Upper lobe of right lung (tissue), 1 donor: Measurements from ENCODE around the gene YY1AP1. TPM values are rescaled to one million over a fixed set of nuclear protein-coding genes. Genes with fewer than 3 reads are reported as not detected.
A peak's percentile ranks its signal among the peaks of the same experiment; 100 is the strongest.
"Not testable (repeated sequence)": the region's sequence is repeated elsewhere in the genome, so short reads cannot be mapped to it uniquely, and the experiment has no call there.

Experiments used
- ATAC-seq: fragments of 200-7000 bp; cut with Tn5 transposase; one replicate; pipeline ENCODE4 v1.9.1; 2020; ENCODE audit warnings: mild to moderate bottlenecking, moderate library complexity
- DNase-seq: peaks from one replicate; pipeline ENCODE4 v3.0.0-alpha.2; 2020
- H3K27ac ChIP-seq: fragments of 200-600 bp; one replicate; pipeline ENCODE4 v1.8.0; 2022
- H3K27me3 ChIP-seq: fragments of 200-600 bp; one replicate; pipeline ENCODE4 v1.8.0; 2022; ENCODE audit warnings: mild to moderate bottlenecking
- H3K36me3 ChIP-seq: fragments of 200-600 bp; one replicate; pipeline ENCODE4 v1.8.0; 2022
- H3K4me1 ChIP-seq: fragments of 200-600 bp; one replicate; pipeline ENCODE4 v1.8.0; 2022
- H3K4me3 ChIP-seq: fragments of 200-600 bp; one replicate; pipeline ENCODE4 v1.8.0; 2022; ENCODE audit warnings: mild to moderate bottlenecking
- H3K9me3 ChIP-seq: fragments of 200-600 bp; one replicate; pipeline ENCODE4 v1.8.0; 2022
- CTCF ChIP-seq: fragments of 200-600 bp; IDR thresholded peaks from one replicate; pipeline ENCODE4 v1.8.0; 2022; ENCODE audit warnings: antibody characterized with exemption
- intact Hi-C: fragments of 100-400 bp; cut with DNase I; formaldehyde crosslinking; loops from one replicate; pipeline ENCODE4 v1.11.0; 2022
- total RNA-seq: library from RNA; stranded (reverse); fragmentation: NEBNext Ultra II Directional; extraction: Animal tissue kit (Norgen Biotek cat#: 25700); gene quantifications from one replicate; pipeline ENCODE4 v1.2.1, GENCODE V29; 2021
- donor health status: DM: no; HTN: yes; CAD: no; lungs with severe emphysema.

The YY1AP1 gene
- total RNA-seq, 1 donor from 2014 or later = 69.0 TPM

GRCh38 chr1:155623357-155623756 lies 65.2 kb downstream of the YY1AP1 start:
- H3K27ac ChIP-seq = no peak overlapping the region

GRCh38 chr1:155622191-155622590 lies 66.4 kb downstream of the YY1AP1 start:
- no peak for ATAC-seq
- no peaks in the 10 kb centered on the region for H3K36me3 ChIP-seq
- no peak for TF ChIP-seq CTCF
- no peaks in the 10 kb centered on the region for H3K9me3 ChIP-seq
- intact Hi-C loops = no loop called here
- H3K4me1 ChIP-seq = no peaks in the 10 kb centered on the region
- H3K27me3 ChIP-seq = no peaks in the 10 kb centered on the region
- no peak for DNase-seq
- no peak overlapping the region for H3K4me3 ChIP-seq
- H3K27ac ChIP-seq = no peak overlapping the region

More at GRCh38 chr1:155623357-155623756, 65.2 kb downstream of the YY1AP1 start:
- ATAC-seq (no peak), DNase-seq (no peak)
- Histone ChIP-seq H3K9me3 (no peaks in the 10 kb centered on the region), H3K36me3 (no peaks in the 10 kb centered on the region), H3K4me3 (no peak overlapping the region), H3K4me1 (no peaks in the 10 kb centered on the region), H3K27me3 (no peaks in the 10 kb centered on the region)
- TF ChIP-seq CTCF = no peak
- intact Hi-C loops = no loop called here

- DNase-seq, H3K27ac ChIP-seq, H3K9me3 ChIP-seq, H3K27me3 ChIP-seq, H3K4me1 ChIP-seq, intact Hi-C loops, ATAC-seq, H3K4me3 ChIP-seq: not testable (repeated sequence)
- peaks cover 12% of the 10 kb centered on the region for H3K36me3 ChIP-seq
Observed at GRCh38 chr1:155613226-155613625, 75.3 kb downstream of the YY1AP1 start.

- H3K27ac ChIP-seq, H3K27me3 ChIP-seq, H3K9me3 ChIP-seq, intact Hi-C loops, DNase-seq, H3K4me1 ChIP-seq: not testable (repeated sequence)
- peak; percentile 49 for ATAC-seq
- H3K4me3 ChIP-seq = peak overlapping the region; percentile 70
- peaks cover 12% of the 10 kb centered on the region for H3K36me3 ChIP-seq
Observed at GRCh38 chr1:155610257-155610647, 78.3 kb downstream of the YY1AP1 start.

GRCh38 chr1:155609515-155610256 lies 78.9 kb downstream of the YY1AP1 start, which contains the start of gene MSTO1:
Gene MSTO1, plus strand, starts transcription at chr1:155610218. Its CDS starts 31 bp downstream, at chr1:155610249.
- Histone ChIP-seq H3K9me3 (no peaks in the 10 kb centered on the region), H3K4me3 (peak within 1 kb of the TSS; percentile 70), H3K4me1 (no peaks in the 10 kb centered on the region), H3K27me3 (no peaks in the 10 kb centered on the region), H3K27ac (peak within 1 kb of the TSS; percentile 74), H3K36me3 (peaks cover 12% of the 10 kb centered on the region)
- intact Hi-C loops = no loop called here
- no peak for TF ChIP-seq CTCF
- DNase-seq (peak; percentile 98), ATAC-seq (peak; percentile 99)

Other genes with a start within 250 kb of the YY1AP1 start
- 56.6 TPM for gene ASH1L, start 126.0 kb downstream of the YY1AP1 start, total RNA-seq
- 25.4 TPM for gene MSTO1, start 78.6 kb downstream of the YY1AP1 start, total RNA-seq
- gene DAP3, start 317 bp upstream of the YY1AP1 start, total RNA-seq = 79.6 TPM
- gene GON4L, start 168.4 kb upstream of the YY1AP1 start, total RNA-seq = 49.5 TPM
- gene SYT11, start 170.8 kb upstream of the YY1AP1 start, total RNA-seq = 8.9 TPM
- 49.9 TPM for gene RIT1, start 222.6 kb upstream of the YY1AP1 start, total RNA-seq
- gene KHDC4, start 245.6 kb upstream of the YY1AP1 start, total RNA-seq = 40.1 TPM